ENCODE data around the gene HSD17B3.

DNA sequence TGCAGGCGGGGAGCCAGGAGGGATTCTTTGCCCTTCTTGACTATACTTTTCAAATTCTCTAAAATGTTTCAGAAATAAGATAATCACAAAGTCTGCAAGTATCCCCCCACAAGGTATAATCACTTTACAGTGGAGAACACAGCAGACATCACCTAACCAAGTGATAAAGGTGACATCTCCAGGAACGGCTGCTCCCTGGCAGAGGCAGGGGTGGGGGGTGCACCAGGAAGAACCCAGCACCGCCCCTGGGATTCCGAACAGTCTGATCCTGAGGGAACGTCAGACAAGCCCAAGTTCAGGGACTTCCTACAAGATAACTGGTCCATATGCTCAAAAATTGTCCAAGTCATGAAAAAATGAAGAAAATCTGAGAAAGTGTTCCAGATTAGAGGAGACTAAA, 85.4 kb downstream of the HSD17B3 start:
- TF ChIP-seq, protein P1, sequence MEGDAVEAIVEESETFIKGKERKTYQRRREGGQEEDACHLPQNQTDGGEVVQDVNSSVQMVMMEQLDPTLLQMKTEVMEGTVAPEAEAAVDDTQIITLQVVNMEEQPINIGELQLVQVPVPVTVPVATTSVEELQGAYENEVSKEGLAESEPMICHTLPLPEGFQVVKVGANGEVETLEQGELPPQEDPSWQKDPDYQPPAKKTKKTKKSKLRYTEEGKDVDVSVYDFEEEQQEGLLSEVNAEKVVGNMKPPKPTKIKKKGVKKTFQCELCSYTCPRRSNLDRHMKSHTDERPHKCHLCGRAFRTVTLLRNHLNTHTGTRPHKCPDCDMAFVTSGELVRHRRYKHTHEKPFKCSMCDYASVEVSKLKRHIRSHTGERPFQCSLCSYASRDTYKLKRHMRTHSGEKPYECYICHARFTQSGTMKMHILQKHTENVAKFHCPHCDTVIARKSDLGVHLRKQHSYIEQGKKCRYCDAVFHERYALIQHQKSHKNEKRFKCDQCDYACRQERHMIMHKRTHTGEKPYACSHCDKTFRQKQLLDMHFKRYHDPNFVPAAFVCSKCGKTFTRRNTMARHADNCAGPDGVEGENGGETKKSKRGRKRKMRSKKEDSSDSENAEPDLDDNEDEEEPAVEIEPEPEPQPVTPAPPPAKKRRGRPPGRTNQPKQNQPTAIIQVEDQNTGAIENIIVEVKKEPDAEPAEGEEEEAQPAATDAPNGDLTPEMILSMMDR (IDR thresholded peaks at IDR 0.05; ENCODE audit: insufficient read depth, low read length, poor library complexity, severe bottlenecking) = no peak
- no peak for TF ChIP-seq EZH2phosphoT487 (conservative IDR thresholded peaks at IDR 0.05; ENCODE audit: low read length)

All from SU-DHL-6 (cell line).